ENCODE results near the gene POLDIP2.

DNA sequence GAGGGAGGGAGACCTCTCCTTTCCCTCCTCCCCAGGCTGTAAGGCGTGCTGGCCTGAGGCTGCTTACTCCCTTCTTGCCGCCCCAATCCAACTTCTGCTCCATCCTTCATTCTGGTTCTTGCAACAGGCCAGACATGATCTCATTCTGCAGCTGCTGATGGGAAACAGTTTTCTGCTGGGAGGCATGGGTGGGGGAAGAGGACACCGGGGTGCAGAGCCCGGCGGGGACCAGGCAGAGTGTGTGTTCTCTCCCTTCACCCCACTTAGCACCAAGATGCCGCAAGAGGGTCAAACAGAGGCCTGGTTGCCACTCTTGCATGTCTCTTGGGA, 15.6 kb upstream of the POLDIP2 start:
- TF ChIP-seq, protein P1, sequence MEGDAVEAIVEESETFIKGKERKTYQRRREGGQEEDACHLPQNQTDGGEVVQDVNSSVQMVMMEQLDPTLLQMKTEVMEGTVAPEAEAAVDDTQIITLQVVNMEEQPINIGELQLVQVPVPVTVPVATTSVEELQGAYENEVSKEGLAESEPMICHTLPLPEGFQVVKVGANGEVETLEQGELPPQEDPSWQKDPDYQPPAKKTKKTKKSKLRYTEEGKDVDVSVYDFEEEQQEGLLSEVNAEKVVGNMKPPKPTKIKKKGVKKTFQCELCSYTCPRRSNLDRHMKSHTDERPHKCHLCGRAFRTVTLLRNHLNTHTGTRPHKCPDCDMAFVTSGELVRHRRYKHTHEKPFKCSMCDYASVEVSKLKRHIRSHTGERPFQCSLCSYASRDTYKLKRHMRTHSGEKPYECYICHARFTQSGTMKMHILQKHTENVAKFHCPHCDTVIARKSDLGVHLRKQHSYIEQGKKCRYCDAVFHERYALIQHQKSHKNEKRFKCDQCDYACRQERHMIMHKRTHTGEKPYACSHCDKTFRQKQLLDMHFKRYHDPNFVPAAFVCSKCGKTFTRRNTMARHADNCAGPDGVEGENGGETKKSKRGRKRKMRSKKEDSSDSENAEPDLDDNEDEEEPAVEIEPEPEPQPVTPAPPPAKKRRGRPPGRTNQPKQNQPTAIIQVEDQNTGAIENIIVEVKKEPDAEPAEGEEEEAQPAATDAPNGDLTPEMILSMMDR (IDR thresholded peaks at IDR 0.05; ENCODE audit: borderline replicate concordance, extremely low read depth, low read length, poor library complexity, severe bottlenecking): no peak
- TF ChIP-seq EZH2 (IDR thresholded peaks at IDR 0.05; ENCODE audit: borderline replicate concordance, low read depth, low read length, severe bottlenecking): no peak
